Esophagus muscularis mucosa (tissue), 3 donors: ENCODE data around the gene GOLGA7B.

ENCODE experiments used
- POLR2A ChIP-seq: fragments of 450-650 bp; IDR thresholded peaks from one replicate; pipeline ENCODE4 v1.6.1; 2017; ENCODE audit warnings: antibody characterized with exemption, moderate library complexity, mild to moderate bottlenecking, low read depth
- TF ChIP-seq, protein P1 (sequence below), 3 experiments: fragments of 200-600 bp in 2 of 3; fragments of 450-650 bp in 1 of 3; sonication (generic) in 2 of 3; IDR thresholded peaks; one replicate each; pipeline ENCODE4 v1.5.1; 2017 to 2019; ENCODE audit warnings: antibody characterized with exemption in 3 of 3, mild to moderate bottlenecking in 2 of 3, moderate library complexity in 1 of 3

DNA sequence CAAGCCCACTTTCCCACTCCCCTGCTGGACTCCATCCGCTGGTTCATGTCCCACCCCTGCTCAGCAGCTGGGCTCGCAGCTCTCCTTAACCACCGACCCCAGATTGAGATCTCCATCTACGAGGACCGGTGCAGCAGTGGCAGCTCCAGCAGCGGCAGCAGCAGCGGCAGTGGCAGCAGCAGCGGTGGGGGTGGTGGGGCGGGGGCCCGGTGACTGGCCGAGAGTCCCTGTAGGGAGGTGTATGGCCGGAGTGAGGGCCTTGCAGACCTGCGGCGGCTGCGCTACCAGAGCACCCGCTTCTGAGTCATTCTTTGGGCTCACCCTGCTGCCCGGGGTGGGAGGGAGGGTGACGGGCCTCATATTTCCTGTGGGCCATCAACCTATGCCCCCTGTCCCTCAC, 15.8 kb downstream of the GOLGA7B start:
- TF ChIP-seq, protein P1, sequence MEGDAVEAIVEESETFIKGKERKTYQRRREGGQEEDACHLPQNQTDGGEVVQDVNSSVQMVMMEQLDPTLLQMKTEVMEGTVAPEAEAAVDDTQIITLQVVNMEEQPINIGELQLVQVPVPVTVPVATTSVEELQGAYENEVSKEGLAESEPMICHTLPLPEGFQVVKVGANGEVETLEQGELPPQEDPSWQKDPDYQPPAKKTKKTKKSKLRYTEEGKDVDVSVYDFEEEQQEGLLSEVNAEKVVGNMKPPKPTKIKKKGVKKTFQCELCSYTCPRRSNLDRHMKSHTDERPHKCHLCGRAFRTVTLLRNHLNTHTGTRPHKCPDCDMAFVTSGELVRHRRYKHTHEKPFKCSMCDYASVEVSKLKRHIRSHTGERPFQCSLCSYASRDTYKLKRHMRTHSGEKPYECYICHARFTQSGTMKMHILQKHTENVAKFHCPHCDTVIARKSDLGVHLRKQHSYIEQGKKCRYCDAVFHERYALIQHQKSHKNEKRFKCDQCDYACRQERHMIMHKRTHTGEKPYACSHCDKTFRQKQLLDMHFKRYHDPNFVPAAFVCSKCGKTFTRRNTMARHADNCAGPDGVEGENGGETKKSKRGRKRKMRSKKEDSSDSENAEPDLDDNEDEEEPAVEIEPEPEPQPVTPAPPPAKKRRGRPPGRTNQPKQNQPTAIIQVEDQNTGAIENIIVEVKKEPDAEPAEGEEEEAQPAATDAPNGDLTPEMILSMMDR (IDR thresholded peaks at IDR 0.05), result no peak
- no peak for TF ChIP-seq POLR2A
